SK-N-SH (cell line): ENCODE measurements around the gene VANGL1. TPM values are rescaled to one million over a fixed set of nuclear protein-coding genes. Genes with fewer than 3 reads are reported as not detected.

ENCODE experiments used
- CTCF ChIA-PET: fragments of 300-600, 350-600 bp; formaldehyde crosslinking; extraction: SDS; loops from one replicate; lab custom pipeline; 2021; lab: Yijun Ruan, JAX
- POLR2A ChIA-PET: fragments of 350-600 bp; sonication (Branson Sonifier 250); formaldehyde crosslinking; extraction: SDS; loops from one replicate; lab custom pipeline; 2020; ENCODE audit warnings: antibody characterized with exemption, inconsistent platforms; lab: Yijun Ruan, JAX
- DNase-seq: peaks from one replicate; pipeline ENCODE4 v3.0.0; 2012
- H2AFZ ChIP-seq: fragments of 200-600 bp; sonication (generic); 2 replicates; pipeline ENCODE4 v1.8.1; 2016; ENCODE audit warnings: antibody characterized with exemption, mild to moderate bottlenecking, low read depth
- H3F3A ChIP-seq: fragments of 200-600 bp; sonication (generic); replicated peaks from 2 replicates; pipeline ENCODE3; 2016; ENCODE audit warnings: antibody characterized with exemption, mild to moderate bottlenecking; ENCODE audit not compliant: insufficient read depth
- H3K27ac ChIP-seq, 2 experiments: fragments of 200-500 bp in 1 of 2; fragments of 200-600 bp in 1 of 2; sonication (Bioruptor generic) in 1 of 2; sonication (generic), shearing (Covaris generic) in 1 of 2; 2 replicates each; pipeline versions ENCODE4 v1.5.1 to v1.6.1; 2014 to 2016; ENCODE audit warnings: low read depth in 2 of 2, inconsistent platforms in 1 of 2, low read length in 1 of 2, mild to moderate bottlenecking in 1 of 2, mixed read lengths in 1 of 2
- H3K27me3 ChIP-seq: fragments of 200-600 bp; sonication (generic), shearing (Covaris generic); 2 replicates; pipeline ENCODE4 v1.6.1; 2016; ENCODE audit warnings: mixed run types; ENCODE audit not compliant: insufficient read depth
- H3K36me3 ChIP-seq, 2 experiments: fragments of 200-500 bp in 1 of 2; fragments of 200-600 bp in 1 of 2; sonication (Bioruptor generic) in 1 of 2; sonication (generic) in 1 of 2; replicated peaks in 1 of 2; 2 replicates each; pipeline versions ENCODE3 to v1.5.1; 2014 to 2016; ENCODE audit warnings: low read length in 1 of 2, mild to moderate bottlenecking in 1 of 2; ENCODE audit not compliant: insufficient read depth in 2 of 2, control insufficient read depth in 1 of 2
- H3K4me1 ChIP-seq, 2 experiments: fragments of 200-500 bp in 1 of 2; fragments of 200-600 bp in 1 of 2; sonication (Bioruptor generic) in 1 of 2; sonication (generic), shearing (Covaris generic) in 1 of 2; 2 replicates each; pipeline versions ENCODE4 v1.5.1 to v1.6.1; 2014 to 2016; ENCODE audit warnings: low read depth in 1 of 2, low read length in 1 of 2, mixed run types in 1 of 2; ENCODE audit not compliant: insufficient read depth in 2 of 2, control insufficient read depth in 1 of 2
- H3K4me2 ChIP-seq: fragments of 200-600 bp; sonication (generic), shearing (Covaris generic); 2 replicates; pipeline ENCODE4 v1.6.1; 2017; ENCODE audit warnings: mixed run types
- H3K4me3 ChIP-seq, 2 experiments: fragments of 200-500 bp in 1 of 2; fragments of 200-600 bp in 1 of 2; sonication (Bioruptor generic) in 1 of 2; sonication (generic), shearing (Covaris generic) in 1 of 2; 2 replicates each; pipeline versions ENCODE4 v1.5.1 to v1.8.1; 2014 to 2016; ENCODE audit warnings: low read depth in 2 of 2, inconsistent platforms in 1 of 2, low read length in 1 of 2, mild to moderate bottlenecking in 1 of 2, mixed read lengths in 1 of 2, moderate library complexity in 1 of 2
- H3K79me2 ChIP-seq: fragments of 200-600 bp; sonication (generic); 2 replicates; pipeline ENCODE4 v1.8.1; 2017; ENCODE audit warnings: mild to moderate bottlenecking; ENCODE audit not compliant: insufficient read depth
- H3K9ac ChIP-seq: fragments of 200-600 bp; sonication (generic); 2 replicates; pipeline ENCODE4 v1.6.1; 2017; ENCODE audit warnings: mixed run types
- H3K9me2 ChIP-seq: fragments of 200-600 bp; sonication (generic); 2 replicates; pipeline ENCODE4 v1.6.1; 2017; ENCODE audit warnings: mixed run types
- H3K9me3 ChIP-seq: fragments of 200-600 bp; sonication (generic); 2 replicates; pipeline ENCODE4 v1.6.1; 2017; ENCODE audit warnings: mixed run types, mild to moderate bottlenecking, moderate library complexity
- H4K20me1 ChIP-seq: fragments of 200-600 bp; sonication (generic); 2 replicates; pipeline ENCODE4 v1.6.1; 2017; ENCODE audit warnings: mild to moderate bottlenecking, mixed run types; ENCODE audit not compliant: insufficient read depth
- CHD2 ChIP-seq: fragments of 150-350 bp; IDR thresholded peaks from 2 replicates; pipeline ENCODE4 v1.6.1; 2018; ENCODE audit warnings: low read length; ENCODE audit not compliant: partially characterized antibody
- CTCF ChIP-seq: fragments of 200-600 bp; sonication (generic); IDR thresholded peaks from 2 replicates; pipeline ENCODE4 v1.6.1; 2017; ENCODE audit warnings: antibody characterized with exemption, mild to moderate bottlenecking, moderate library complexity
- EP300 ChIP-seq, 2 experiments: IDR thresholded peaks; 2 replicates each; pipeline versions ENCODE4 v1.4.0 to v1.6.1; 2012; ENCODE audit warnings: borderline replicate concordance in 1 of 2, low read depth in 1 of 2, low read length in 1 of 2
- FOXM1 ChIP-seq: IDR thresholded peaks from 2 replicates; pipeline ENCODE4 v1.4.0; 2012; ENCODE audit warnings: low read depth, mild to moderate bottlenecking
- GABPA ChIP-seq: IDR thresholded peaks from 2 replicates; pipeline ENCODE4 v1.4.0; 2012; ENCODE audit warnings: low read depth, mild to moderate bottlenecking
- GATA2 ChIP-seq: sonication (generic); formaldehyde crosslinking; IDR thresholded peaks from 2 replicates; pipeline ENCODE4 v1.5.0; 2020; ENCODE audit warnings: mild to moderate bottlenecking, missing genetic modification reagents
- IRF3 ChIP-seq: fragments of 150-350 bp; IDR thresholded peaks from 2 replicates; pipeline ENCODE4 v1.6.1; 2016; ENCODE audit warnings: mild to moderate bottlenecking, low read depth, low read length
- MAX ChIP-seq: IDR thresholded peaks from 2 replicates; pipeline ENCODE4 v1.4.0; 2012; ENCODE audit warnings: low read depth
- NRF1 ChIP-seq: IDR thresholded peaks from 2 replicates; pipeline ENCODE4 v1.6.1; 2012; ENCODE audit warnings: low read depth, mild to moderate bottlenecking, low read length
- PBX3 ChIP-seq: IDR thresholded peaks from 2 replicates; pipeline ENCODE4; 2012
- RCOR1 ChIP-seq: fragments of 150-350 bp; IDR thresholded peaks from 2 replicates; pipeline ENCODE4 v1.6.1; 2017; ENCODE audit warnings: antibody characterized with exemption, low read length
- RFX5 ChIP-seq: IDR thresholded peaks from 2 replicates; pipeline ENCODE4 v1.6.1; 2012; ENCODE audit warnings: mild to moderate bottlenecking, improper control_type of control experiment, low read length
- TCF12 ChIP-seq: IDR thresholded peaks from 2 replicates; pipeline ENCODE4 v1.4.0; 2012
- YY1 ChIP-seq: IDR thresholded peaks from 2 replicates; pipeline ENCODE4 v1.4.0; 2012; ENCODE audit warnings: low read depth, mild to moderate bottlenecking
- WGBS: methylation state at CpG from one replicate; pipeline ENCODE4 v1.1.6; 2017; ENCODE audit warnings: low lambda C conversion rate; 5-methylcytosine and 5-hydroxymethylcytosine counted together
- polyA plus RNA-seq, 3 experiments: library from polyadenylated mRNA; depleted of rRNA; stranded (reverse); fragments of >200 nt; gene quantifications; 2 replicates each; pipeline ENCODE4 v1.2.3, GENCODE V29; 2012
- TF ChIP-seq, protein P1 (sequence below): IDR thresholded peaks from 2 replicates; pipeline ENCODE4 v1.4.0; 2012; ENCODE audit warnings: low read depth, borderline replicate concordance

The VANGL1 gene
- polyA plus RNA-seq, 1 of the 3 experiments (the other 2 are of a cell fraction), result 5.4 TPM

GRCh38 chr1:115701090-115701489, 59.3 kb downstream of the VANGL1 start:
- 51% methylated on average over 3 of the region's 3 CpGs for WGBS
- H3K9me3 ChIP-seq, result no peaks in the 10 kb centered on the region
- CTCF ChIA-PET, result interaction anchor here (1.0 to 1.3 kb wide), 2 partner anchors 17 to 70 kb away, joined by 3 read pairs; no protein-coding TSS in a partner anchor
- no peak overlapping the region for H3K4me3 ChIP-seq
- no peaks in the 10 kb centered on the region for H3K9me2 ChIP-seq
- DNase-seq, result no peak
- POLR2A ChIA-PET, result no interaction called here
- no peaks in the 10 kb centered on the region for H4K20me1 ChIP-seq
- no peak for TF ChIP-seq NRF1
- no peak for TF ChIP-seq GATA2 (CRISPR knock-in tag)
- no peak for TF ChIP-seq RFX5
- TF ChIP-seq CHD2, result no peak
- TF ChIP-seq YY1, result no peak
- TF ChIP-seq, protein P1, sequence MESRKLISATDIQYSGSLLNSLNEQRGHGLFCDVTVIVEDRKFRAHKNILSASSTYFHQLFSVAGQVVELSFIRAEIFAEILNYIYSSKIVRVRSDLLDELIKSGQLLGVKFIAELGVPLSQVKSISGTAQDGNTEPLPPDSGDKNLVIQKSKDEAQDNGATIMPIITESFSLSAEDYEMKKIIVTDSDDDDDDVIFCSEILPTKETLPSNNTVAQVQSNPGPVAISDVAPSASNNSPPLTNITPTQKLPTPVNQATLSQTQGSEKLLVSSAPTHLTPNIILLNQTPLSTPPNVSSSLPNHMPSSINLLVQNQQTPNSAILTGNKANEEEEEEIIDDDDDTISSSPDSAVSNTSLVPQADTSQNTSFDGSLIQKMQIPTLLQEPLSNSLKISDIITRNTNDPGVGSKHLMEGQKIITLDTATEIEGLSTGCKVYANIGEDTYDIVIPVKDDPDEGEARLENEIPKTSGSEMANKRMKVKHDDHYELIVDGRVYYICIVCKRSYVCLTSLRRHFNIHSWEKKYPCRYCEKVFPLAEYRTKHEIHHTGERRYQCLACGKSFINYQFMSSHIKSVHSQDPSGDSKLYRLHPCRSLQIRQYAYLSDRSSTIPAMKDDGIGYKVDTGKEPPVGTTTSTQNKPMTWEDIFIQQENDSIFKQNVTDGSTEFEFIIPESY, result no peak
- TF ChIP-seq PBX3, result no peak
- no peak for TF ChIP-seq MAX
- no peak for TF ChIP-seq IRF3
- no peak for TF ChIP-seq GABPA
- no peak overlapping the region for H3K9ac ChIP-seq
- H3K36me3 ChIP-seq, result no peaks in the 10 kb centered on the region
- no peak overlapping the region for H2AFZ ChIP-seq
- no peaks in the 10 kb centered on the region for H3K4me1 ChIP-seq
- H3F3A ChIP-seq, result no peaks in the 10 kb centered on the region
- no peak overlapping the region for H3K27ac ChIP-seq
- no peak overlapping the region for H3K4me2 ChIP-seq
- H3K27me3 ChIP-seq, result no peaks in the 10 kb centered on the region
- H3K79me2 ChIP-seq, result no peaks in the 10 kb centered on the region

- no peak overlapping the region for H3K9ac ChIP-seq
Measured at GRCh38 chr1:115702959-115703358, 61.2 kb downstream of the VANGL1 start.

More at GRCh38 chr1:115702959-115703358, 61.2 kb downstream of the VANGL1 start:
- H3K27me3 ChIP-seq, result no peaks in the 10 kb centered on the region; the same call in 1 of the 2 replicates
- H3K36me3 ChIP-seq, result no peaks in the 10 kb centered on the region
- CTCF ChIA-PET, result interaction anchor here (0.6 to 2.1 kb wide), 4 partner anchors 14 to 94 kb away, joined by 3 to 9 read pairs (median 4); no protein-coding TSS in a partner anchor
- H3K9me2 ChIP-seq, result no peaks in the 10 kb centered on the region
- WGBS, result 49% methylated on average over 3 of the region's 3 CpGs
- H3K79me2 ChIP-seq, result no peaks in the 10 kb centered on the region
- no peak for TF ChIP-seq GATA2 (CRISPR knock-in tag)
- no peak for TF ChIP-seq CTCF
- no peak for TF ChIP-seq EP300 (IDR thresholded peaks at IDR 0.05; ENCODE audit: borderline replicate concordance in 1 of 2, low read depth in 1 of 2, low read length in 1 of 2)
- no peak for TF ChIP-seq FOXM1
- TF ChIP-seq RCOR1, result no peak
- no peak for TF ChIP-seq TCF12
- TF ChIP-seq, protein P1, result no peak
- no peak for TF ChIP-seq CHD2
- TF ChIP-seq NRF1, result no peak
- TF ChIP-seq, all 33 proteins: peak for 0
- Histone ChIP-seq H3K4me3 (no peak overlapping the region), H3K27ac (no peak overlapping the region), H4K20me1 (no peaks in the 10 kb centered on the region), H3K4me1 (no peaks in the 10 kb centered on the region), H2AFZ (no peak overlapping the region), H3K9me3 (no peaks in the 10 kb centered on the region), H3K4me2 (no peak overlapping the region), H3F3A (no peaks in the 10 kb centered on the region)
- POLR2A ChIA-PET, result no interaction called here
- DNase-seq, result no peak
